ENCODE measurements around the gene SNAP23. TPM values are rescaled to one million over a fixed set of nuclear protein-coding genes. Genes with fewer than 3 reads are reported as not detected.

SNAP23 gene
- total and polyA plus RNA-seq, 2 of the 8 experiments (the other 6 are each of a cell fraction or from before 2014, with no cell fraction given) = 58.0 to 72.8 TPM

DNA sequence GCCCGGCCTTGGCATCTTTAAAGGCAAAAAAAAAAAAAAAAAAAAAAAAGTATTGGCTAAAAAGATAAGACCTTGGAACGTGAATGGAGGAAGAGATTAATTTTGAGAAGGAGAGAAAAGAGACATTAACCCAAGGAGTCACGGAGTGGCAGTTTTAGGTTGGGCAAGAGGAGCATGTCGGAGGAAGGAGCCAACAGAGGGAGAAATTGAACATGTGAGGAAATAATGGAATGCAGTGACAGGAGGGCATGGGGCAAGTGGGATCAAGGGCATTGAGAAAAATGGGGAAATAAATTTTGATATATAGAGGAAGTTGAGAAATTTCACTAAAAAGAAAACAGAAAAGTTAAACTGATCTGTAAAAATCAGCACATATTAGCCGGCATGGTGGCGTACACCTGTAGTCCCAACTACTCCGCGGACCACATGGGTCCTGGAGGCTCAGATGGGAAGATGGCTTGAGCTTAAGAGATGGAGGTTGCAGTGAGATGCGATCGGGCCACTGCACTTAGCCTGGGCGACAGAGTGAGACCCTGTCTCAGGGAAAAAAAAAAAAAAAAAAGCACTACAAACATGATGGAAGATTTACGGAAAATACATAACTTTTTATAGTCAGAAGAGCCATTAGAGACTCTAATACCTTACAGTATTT, 54.4 kb downstream of the SNAP23 start (continued):
- no peak for TF ChIP-seq SUZ12 (IDR thresholded peaks at IDR 0.05; ENCODE audit: low read length)
- TF ChIP-seq, protein P1, sequence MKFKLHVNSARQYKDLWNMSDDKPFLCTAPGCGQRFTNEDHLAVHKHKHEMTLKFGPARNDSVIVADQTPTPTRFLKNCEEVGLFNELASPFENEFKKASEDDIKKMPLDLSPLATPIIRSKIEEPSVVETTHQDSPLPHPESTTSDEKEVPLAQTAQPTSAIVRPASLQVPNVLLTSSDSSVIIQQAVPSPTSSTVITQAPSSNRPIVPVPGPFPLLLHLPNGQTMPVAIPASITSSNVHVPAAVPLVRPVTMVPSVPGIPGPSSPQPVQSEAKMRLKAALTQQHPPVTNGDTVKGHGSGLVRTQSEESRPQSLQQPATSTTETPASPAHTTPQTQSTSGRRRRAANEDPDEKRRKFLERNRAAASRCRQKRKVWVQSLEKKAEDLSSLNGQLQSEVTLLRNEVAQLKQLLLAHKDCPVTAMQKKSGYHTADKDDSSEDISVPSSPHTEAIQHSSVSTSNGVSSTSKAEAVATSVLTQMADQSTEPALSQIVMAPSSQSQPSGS (IDR thresholded peaks at IDR 0.05; ENCODE audit: low read length) = no peak
- no peak for TF ChIP-seq TAF1 (IDR thresholded peaks at IDR 0.05; ENCODE audit: low read depth, low read length)
- TF ChIP-seq KDM1A (IDR thresholded peaks at IDR 0.05; ENCODE audit: borderline replicate concordance, low read length) = no peak

All from H1 (cell line).